ENCODE results near the gene RHOF. TPM values are rescaled to one million over a fixed set of nuclear protein-coding genes. Genes with fewer than 3 reads are reported as not detected.

Gene RHOF
- total RNA-seq, 6 experiments from 2014 or later = 3.2 to 4.2 (median 3.6) TPM

Other genes with a start within 250 kb of the RHOF start
- gene KDM2B, start 212.7 kb downstream of the RHOF start, total RNA-seq (2021; fragmentation: NEBNext Ultra II Directional; extraction: Animal tissue kit (Norgen Biotek cat#: 25700)) = 10 to 100 TPM; 15.4 to 24.0 (median 21.5) TPM
- 10 to 100 TPM; 18.5 to 25.7 (median 22.0) TPM for gene ORAI1, start 167.2 kb downstream of the RHOF start, total RNA-seq (2021; fragmentation: NEBNext Ultra II Directional; extraction: Animal tissue kit (Norgen Biotek cat#: 25700))
- gene MORN3, start 124.0 kb downstream of the RHOF start, total RNA-seq (2021; fragmentation: NEBNext Ultra II Directional; extraction: Animal tissue kit (Norgen Biotek cat#: 25700)) = under 1 TPM in 5 of 6 experiments, not detected in 1; 0.14 to 0.40 (median 0.23) TPM
- gene TMEM120B, start 80.9 kb downstream of the RHOF start, total RNA-seq (2021; fragmentation: NEBNext Ultra II Directional; extraction: Animal tissue kit (Norgen Biotek cat#: 25700)) = 10 to 100 TPM in 5 of 6 experiments, 1 to 10 TPM in 1; 9.7 to 13.8 (median 12.6) TPM
- 10 to 100 TPM; 18.5 to 22.0 (median 20.9) TPM for gene SETD1B, start 10.3 kb upstream of the RHOF start, total RNA-seq (2021; fragmentation: NEBNext Ultra II Directional; extraction: Animal tissue kit (Norgen Biotek cat#: 25700))
- under 1 TPM in 4 of 6 experiments, not detected in 2; 0.14 to 0.25 (median 0.21) TPM for gene HPD, start 65.2 kb upstream of the RHOF start, total RNA-seq (2021; fragmentation: NEBNext Ultra II Directional; extraction: Animal tissue kit (Norgen Biotek cat#: 25700))
- gene PSMD9, start 95.1 kb upstream of the RHOF start, total RNA-seq (2021; fragmentation: NEBNext Ultra II Directional; extraction: Animal tissue kit (Norgen Biotek cat#: 25700)) = 10 to 100 TPM; 63.4 to 84.7 (median 75.1) TPM
- gene CFAP251, start 124.9 kb upstream of the RHOF start, total RNA-seq (2021; fragmentation: NEBNext Ultra II Directional; extraction: Animal tissue kit (Norgen Biotek cat#: 25700)) = 1 to 10 TPM in 5 of 6 experiments, under 1 TPM in 1; 0.66 to 4.2 (median 3.3) TPM
- gene BCL7A, start 228.2 kb upstream of the RHOF start, total RNA-seq (2021; fragmentation: NEBNext Ultra II Directional; extraction: Animal tissue kit (Norgen Biotek cat#: 25700)) = 1 to 10 TPM; 2.6 to 3.8 (median 3.4) TPM